ENCODE measurements around the gene IL17D.
"Not testable (repeated sequence)": the region's sequence is repeated elsewhere in the genome, so short reads cannot be mapped to it uniquely, and the experiment has no call there.

The IL17D gene

GRCh38 chr13:20721058-20721453 is 17.6 kb downstream of the IL17D start:
- no peak for DNase-seq

- no peak for DNase-seq
Measured at GRCh38 chr13:20721454-20722357, 18.2 kb downstream of the IL17D start.

GRCh38 chr13:20727856-20728255 is 24.4 kb downstream of the IL17D start:
- DNase-seq: no peak

- DNase-seq: no peak
Measured at GRCh38 chr13:20728579-20729311, 25.2 kb downstream of the IL17D start.

- DNase-seq: no peak
Measured at GRCh38 chr13:20729633-20730585, 26.4 kb downstream of the IL17D start.

- DNase-seq: no peak
Measured at GRCh38 chr13:20738616-20739015, 35.1 kb downstream of the IL17D start.

GRCh38 chr13:20740021-20740420 is 36.5 kb downstream of the IL17D start:
- DNase-seq: no peak

GRCh38 chr13:20743830-20744404 is 40.4 kb downstream of the IL17D start:
- not testable (repeated sequence) for DNase-seq

GRCh38 chr13:20749377-20749776 is 45.9 kb downstream of the IL17D start:
- no peak for DNase-seq

GRCh38 chr13:20754009-20754408 is 50.5 kb downstream of the IL17D start:
- DNase-seq: no peak

GRCh38 chr13:20760872-20761271 is 57.4 kb downstream of the IL17D start:
- DNase-seq: no peak

- DNase-seq: no peak
Measured at GRCh38 chr13:20767309-20767943, 63.9 kb downstream of the IL17D start.

- no peak for DNase-seq
Measured at GRCh38 chr13:20769091-20769490, 65.6 kb downstream of the IL17D start.

- DNase-seq: no peak
Measured at GRCh38 chr13:20769834-20770233, 66.3 kb downstream of the IL17D start.

All from CD4-positive, alpha-beta T cell treated with Interleukin-4 for 4 hours (primary cell).